ENCODE data around the gene PLEK2.

DNA sequence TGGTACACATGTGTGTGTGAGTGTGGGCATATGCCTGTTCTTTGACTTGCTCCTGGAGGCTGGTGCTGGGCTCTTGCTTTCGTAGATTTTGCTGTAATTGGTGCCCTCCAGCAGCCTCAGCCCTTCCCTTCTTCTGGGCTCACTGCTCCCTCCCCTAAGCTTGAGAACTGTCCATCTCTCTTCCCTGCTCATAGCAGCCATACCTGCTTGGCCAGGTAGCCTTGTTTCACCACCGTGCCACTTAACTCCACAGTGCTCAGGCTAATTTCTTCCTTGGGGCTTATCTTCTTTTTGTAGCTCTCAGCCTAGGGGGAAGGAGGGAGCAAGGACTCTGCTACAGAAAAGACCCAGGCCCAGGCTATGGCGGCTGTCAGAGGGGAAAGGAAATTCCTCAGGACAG, 19.8 kb downstream of the PLEK2 start:
- TF ChIP-seq, protein P1, sequence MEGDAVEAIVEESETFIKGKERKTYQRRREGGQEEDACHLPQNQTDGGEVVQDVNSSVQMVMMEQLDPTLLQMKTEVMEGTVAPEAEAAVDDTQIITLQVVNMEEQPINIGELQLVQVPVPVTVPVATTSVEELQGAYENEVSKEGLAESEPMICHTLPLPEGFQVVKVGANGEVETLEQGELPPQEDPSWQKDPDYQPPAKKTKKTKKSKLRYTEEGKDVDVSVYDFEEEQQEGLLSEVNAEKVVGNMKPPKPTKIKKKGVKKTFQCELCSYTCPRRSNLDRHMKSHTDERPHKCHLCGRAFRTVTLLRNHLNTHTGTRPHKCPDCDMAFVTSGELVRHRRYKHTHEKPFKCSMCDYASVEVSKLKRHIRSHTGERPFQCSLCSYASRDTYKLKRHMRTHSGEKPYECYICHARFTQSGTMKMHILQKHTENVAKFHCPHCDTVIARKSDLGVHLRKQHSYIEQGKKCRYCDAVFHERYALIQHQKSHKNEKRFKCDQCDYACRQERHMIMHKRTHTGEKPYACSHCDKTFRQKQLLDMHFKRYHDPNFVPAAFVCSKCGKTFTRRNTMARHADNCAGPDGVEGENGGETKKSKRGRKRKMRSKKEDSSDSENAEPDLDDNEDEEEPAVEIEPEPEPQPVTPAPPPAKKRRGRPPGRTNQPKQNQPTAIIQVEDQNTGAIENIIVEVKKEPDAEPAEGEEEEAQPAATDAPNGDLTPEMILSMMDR (IDR thresholded peaks at IDR 0.05) = no peak
- no peak for TF ChIP-seq POLR2A (IDR thresholded peaks at IDR 0.05)
- TF ChIP-seq EP300 (IDR thresholded peaks at IDR 0.05) = no peak
